Neural progenitor cell (in vitro differentiated cells): ENCODE measurements around the gene KCTD12. TPM values are rescaled to one million over a fixed set of nuclear protein-coding genes. Genes with fewer than 3 reads are reported as not detected.

Source experiments
- DNase-seq: peaks from one replicate; pipeline ENCODE4 v3.0.0-alpha.2; 2016; ENCODE audit warnings: low spot score
- H2AFZ ChIP-seq: fragments of 200-600 bp; sonication (generic); replicated peaks from 2 replicates; pipeline ENCODE4 v1.6.1; 2016; ENCODE audit warnings: antibody characterized with exemption
- H3F3A ChIP-seq: fragments of 200-600 bp; sonication (generic); 2 replicates; pipeline ENCODE4 v1.6.1; 2016; ENCODE audit warnings: antibody characterized with exemption, low read depth
- H3K27ac ChIP-seq: fragments of 200-600 bp; sonication (generic); 2 replicates; pipeline ENCODE4 v1.5.1; 2016; ENCODE audit warnings: mild to moderate bottlenecking
- H3K27me3 ChIP-seq: fragments of 200-600 bp; sonication (generic); 2 replicates; pipeline ENCODE4 v1.6.1; 2016; ENCODE audit warnings: mild to moderate bottlenecking, moderate library complexity
- H3K36me3 ChIP-seq: fragments of 200-600 bp; sonication (generic); 2 replicates; pipeline ENCODE4 v1.5.1; 2016
- H3K4me1 ChIP-seq: fragments of 200-600 bp; sonication (generic); 2 replicates; pipeline ENCODE4 v1.6.1; 2016; ENCODE audit warnings: mixed run types
- H3K4me2 ChIP-seq: fragments of 200-600 bp; sonication (generic); 2 replicates; pipeline ENCODE4 v1.6.1; 2016
- H3K4me3 ChIP-seq: fragments of 200-600 bp; sonication (generic); 2 replicates; pipeline ENCODE4 v1.5.1; 2016
- H3K79me2 ChIP-seq: fragments of 200-600 bp; sonication (generic); 2 replicates; pipeline ENCODE4 v1.6.1; 2016; ENCODE audit warnings: low read depth
- H3K9ac ChIP-seq: fragments of 200-600 bp; sonication (generic); 2 replicates; pipeline ENCODE4 v1.6.1; 2016
- H3K9me3 ChIP-seq: fragments of 200-600 bp; sonication (generic); 2 replicates; pipeline ENCODE4 v1.5.1; 2016; ENCODE audit warnings: low read depth
- H4K20me1 ChIP-seq: fragments of 200-600 bp; sonication (generic); 2 replicates; pipeline ENCODE4 v1.6.1; 2016; ENCODE audit warnings: low read depth
- H3K27ac Mint-ChIP-seq: 3 replicates; pipeline ENCODE4 v1.8.0; 2021; ENCODE audit warnings: mixed read lengths
- H3K27me3 Mint-ChIP-seq: 2 replicates; pipeline ENCODE4 v1.8.0; 2022; ENCODE audit warnings: low read depth, mild to moderate bottlenecking, inconsistent platforms, moderate library complexity, mixed read lengths; ENCODE audit not compliant: insufficient read depth
- H3K36me3 Mint-ChIP-seq: 3 replicates; pipeline ENCODE4 v1.8.0; 2021; ENCODE audit warnings: mixed read lengths
- H3K4me1 Mint-ChIP-seq: 3 replicates; pipeline ENCODE4 v1.8.0; 2021; ENCODE audit warnings: mixed read lengths
- H3K4me3 Mint-ChIP-seq: 3 replicates; pipeline ENCODE4 v1.8.0; 2021; ENCODE audit warnings: mild to moderate bottlenecking, moderate library complexity, mixed read lengths
- H3K9me3 Mint-ChIP-seq: 3 replicates; pipeline ENCODE4 v1.8.0; 2020; ENCODE audit warnings: mixed read lengths
- CTCF ChIP-seq: fragments of 200-600 bp; sonication (generic); IDR thresholded peaks from 2 replicates; pipeline ENCODE4 v1.5.1; 2017; ENCODE audit warnings: antibody characterized with exemption, mild to moderate bottlenecking
- EZH2 ChIP-seq: fragments of 200-600 bp; sonication (generic); IDR thresholded peaks from 2 replicates; pipeline ENCODE4 v1.6.1; 2017; ENCODE audit warnings: antibody characterized with exemption, mild to moderate bottlenecking, moderate library complexity
- EZH2phosphoT487 ChIP-seq: fragments of 200-600 bp; sonication (generic); IDR thresholded peaks from 2 replicates; pipeline ENCODE4 v1.6.1; 2017; ENCODE audit warnings: antibody characterized with exemption
- total RNA-seq: library from RNA; depleted of rRNA; stranded (reverse); fragments of >200 nt; gene quantifications from 2 replicates; pipeline ENCODE4 v1.2.3, GENCODE V29; 2015; ENCODE audit warnings: low replicate concordance

KCTD12 gene
- 1.9 TPM in 2 replicates for total RNA-seq

- Histone ChIP-seq H4K20me1 (peaks cover 4% of the 10 kb centered on the region), H3K9me3 (no peaks in the 10 kb centered on the region), H3K36me3 (no peaks in the 10 kb centered on the region), H3K9ac (no peak within 1 kb of the TSS), H2AFZ (peak within 1 kb of the TSS; percentile 99), H3K27ac (no peak within 1 kb of the TSS), H3K4me2 (peak within 1 kb of the TSS; percentile 99), H3K27me3 (peaks cover 83% of the 10 kb centered on the region), H3K4me3 (peak within 1 kb of the TSS; percentile 68), H3K4me1 (peaks cover 14% of the 10 kb centered on the region), H3K79me2 (no peaks in the 10 kb centered on the region), H3F3A (peaks cover 25% of the 10 kb centered on the region)
- Mint-ChIP-seq H3K4me1 (peaks cover 18% of the 10 kb centered on the region), H3K36me3 (no peaks in the 10 kb centered on the region), H3K9me3 (no peaks in the 10 kb centered on the region), H3K4me3 (peak within 1 kb of the TSS; percentile 91), H3K27me3 (peaks cover 20% of the 10 kb centered on the region), H3K27ac (no peak within 1 kb of the TSS)
- TF ChIP-seq EZH2 (no peak), CTCF (peak; percentile 51), EZH2phosphoT487 (no peak)
- DNase-seq = peak; percentile 93
These were observed at the start of gene KCTD12 for GRCh38 chr13:76886292-76887075. KCTD12 (minus strand) TSS chr13:76886405; CDS start chr13:76886148, 257 bp downstream.

GRCh38 chr13:76934671-76935070 lies 48.5 kb upstream of the KCTD12 start:
- Histone ChIP-seq H4K20me1 (no peaks in the 10 kb centered on the region), H2AFZ (no peak overlapping the region), H3K27me3 (no peaks in the 10 kb centered on the region), H3K9ac (no peak overlapping the region), H3K27ac (no peak overlapping the region), H3K4me2 (no peak overlapping the region), H3K4me1 (no peaks in the 10 kb centered on the region), H3K4me3 (no peak overlapping the region), H3K36me3 (no peaks in the 10 kb centered on the region), H3F3A (no peaks in the 10 kb centered on the region), H3K79me2 (no peaks in the 10 kb centered on the region), H3K9me3 (no peaks in the 10 kb centered on the region)
- peaks cover 2% of the 10 kb centered on the region for H3K27me3 Mint-ChIP-seq
- no peak for DNase-seq
- TF ChIP-seq EZH2phosphoT487 = no peak
- H3K4me3 Mint-ChIP-seq = no peak overlapping the region
- H3K9me3 Mint-ChIP-seq = peaks cover 3% of the 10 kb centered on the region
- peak overlapping the region; percentile 74 for H3K27ac Mint-ChIP-seq
- H3K36me3 Mint-ChIP-seq = no peaks in the 10 kb centered on the region
- no peaks in the 10 kb centered on the region for H3K4me1 Mint-ChIP-seq

- Histone ChIP-seq H4K20me1 (no peaks in the 10 kb centered on the region), H3K79me2 (no peaks in the 10 kb centered on the region), H3K9ac (no peak overlapping the region), H2AFZ (no peak overlapping the region), H3K27ac (no peak overlapping the region), H3F3A (no peaks in the 10 kb centered on the region), H3K4me1 (peaks cover under 1% of the 10 kb centered on the region), H3K9me3 (no peaks in the 10 kb centered on the region), H3K4me2 (no peak overlapping the region), H3K27me3 (no peaks in the 10 kb centered on the region), H3K36me3 (no peaks in the 10 kb centered on the region), H3K4me3 (no peak overlapping the region)
- peaks cover 2% of the 10 kb centered on the region for H3K27me3 Mint-ChIP-seq
- H3K36me3 Mint-ChIP-seq = no peaks in the 10 kb centered on the region
- DNase-seq = no peak
- H3K4me1 Mint-ChIP-seq = peaks cover under 1% of the 10 kb centered on the region
- TF ChIP-seq EZH2 = no peak
- no peak for TF ChIP-seq CTCF
- TF ChIP-seq EZH2phosphoT487 = no peak
- H3K27ac Mint-ChIP-seq = no peak overlapping the region
- H3K9me3 Mint-ChIP-seq = peaks cover 3% of the 10 kb centered on the region
- H3K4me3 Mint-ChIP-seq = no peak overlapping the region
These were observed 45.9 kb upstream of the KCTD12 start for GRCh38 chr13:76932076-76932475.

- Mint-ChIP-seq H3K27ac (no peak overlapping the region), H3K36me3 (no peaks in the 10 kb centered on the region), H3K4me1 (peaks cover 11% of the 10 kb centered on the region), H3K4me3 (no peak overlapping the region), H3K9me3 (peaks cover 3% of the 10 kb centered on the region), H3K27me3 (peaks cover 2% of the 10 kb centered on the region)
- Histone ChIP-seq H3K9me3 (no peaks in the 10 kb centered on the region), H4K20me1 (no peaks in the 10 kb centered on the region), H3K4me3 (no peak overlapping the region), H3K4me1 (peaks cover 17% of the 10 kb centered on the region), H3K9ac (no peak overlapping the region), H3F3A (no peaks in the 10 kb centered on the region), H2AFZ (no peak overlapping the region), H3K27me3 (no peaks in the 10 kb centered on the region), H3K27ac (no peak overlapping the region), H3K4me2 (no peak overlapping the region), H3K36me3 (no peaks in the 10 kb centered on the region), H3K79me2 (no peaks in the 10 kb centered on the region)
- TF ChIP-seq EZH2phosphoT487 (no peak), CTCF (no peak), EZH2 (no peak)
- DNase-seq = no peak
These were observed 43.7 kb upstream of the KCTD12 start for GRCh38 chr13:76929851-76930374.
